Neural crest cell (in vitro differentiated cells): Measurements from ENCODE around the gene PCDH9. TPM values are rescaled to one million over a fixed set of nuclear protein-coding genes. Genes with fewer than 3 reads are reported as not detected.

Source experiments
- DNase-seq: peaks from one replicate; pipeline ENCODE4 v3.0.0; 2021; ENCODE audit warnings: low read depth, mixed read lengths, low spot score
- H3K27ac Mint-ChIP-seq: one replicate; pipeline ENCODE4 v1.8.0; 2021; ENCODE audit warnings: mild to moderate bottlenecking, mixed read lengths; ENCODE audit not compliant: unreplicated experiment
- H3K27me3 Mint-ChIP-seq: 2 replicates; pipeline ENCODE4 v1.8.0; 2021; ENCODE audit warnings: low read depth, mild to moderate bottlenecking, mixed read lengths
- H3K36me3 Mint-ChIP-seq: 2 replicates; pipeline ENCODE4 v1.8.0; 2021; ENCODE audit warnings: low read depth, mild to moderate bottlenecking, mixed read lengths
- H3K4me1 Mint-ChIP-seq: 2 replicates; pipeline ENCODE4 v1.8.0; 2021; ENCODE audit warnings: mixed read lengths
- H3K4me3 Mint-ChIP-seq: one replicate; pipeline ENCODE4 v1.8.0; 2021; ENCODE audit warnings: mild to moderate bottlenecking, mixed read lengths
- H3K9me3 Mint-ChIP-seq: 2 replicates; pipeline ENCODE4 v1.8.0; 2021; ENCODE audit warnings: mixed read lengths
- CTCF ChIP-seq: fragments of 200-600 bp; sonication (generic); conservative IDR thresholded peaks from 2 replicates; pipeline ENCODE4 v1.5.0; 2021; ENCODE audit warnings: antibody characterized with exemption, mild to moderate bottlenecking
- total RNA-seq: library from RNA; stranded (reverse); gene quantifications from 2 replicates; pipeline ENCODE4 v1.2.1, GENCODE V29; 2021

PCDH9 gene
- total RNA-seq, 1 donor from 2014 or later = 6.3 TPM

GRCh38 chr13:67130444-67130843, 99.7 kb downstream of the PCDH9 start:
- no peak for TF ChIP-seq CTCF
- DNase-seq = no peak
- Mint-ChIP-seq H3K36me3 (no peaks in the 10 kb centered on the region), H3K4me1 (peaks cover 38% of the 10 kb centered on the region), H3K27ac (no peak overlapping the region), H3K27me3 (peaks cover 74% of the 10 kb centered on the region), H3K4me3 (no peak overlapping the region), H3K9me3 (peaks cover 3% of the 10 kb centered on the region)

- Mint-ChIP-seq H3K4me1 (peaks cover 32% of the 10 kb centered on the region), H3K9me3 (peaks cover 3% of the 10 kb centered on the region), H3K27ac (no peak overlapping the region), H3K36me3 (no peaks in the 10 kb centered on the region), H3K27me3 (peaks cover 68% of the 10 kb centered on the region), H3K4me3 (no peak overlapping the region)
- no peak for DNase-seq
- TF ChIP-seq CTCF = no peak
Measured at GRCh38 chr13:67128136-67128535, 102.0 kb downstream of the PCDH9 start.

GRCh38 chr13:67125681-67126080, 104.5 kb downstream of the PCDH9 start:
- H3K9me3 Mint-ChIP-seq = no peaks in the 10 kb centered on the region
- H3K27me3 Mint-ChIP-seq = peaks cover 57% of the 10 kb centered on the region
- no peak overlapping the region for H3K4me3 Mint-ChIP-seq
- no peaks in the 10 kb centered on the region for H3K36me3 Mint-ChIP-seq
- H3K27ac Mint-ChIP-seq = no peak overlapping the region
- peaks cover 45% of the 10 kb centered on the region for H3K4me1 Mint-ChIP-seq
- DNase-seq = no peak
- TF ChIP-seq CTCF = no peak

- Mint-ChIP-seq H3K36me3 (no peaks in the 10 kb centered on the region), H3K4me1 (peaks cover 51% of the 10 kb centered on the region), H3K27me3 (peaks cover 41% of the 10 kb centered on the region), H3K9me3 (no peaks in the 10 kb centered on the region), H3K27ac (no peak overlapping the region), H3K4me3 (no peak overlapping the region)
- no peak for TF ChIP-seq CTCF
- DNase-seq = no peak
Measured at GRCh38 chr13:67123165-67123564, 107.0 kb downstream of the PCDH9 start.

- no peak for DNase-seq
- H3K36me3 Mint-ChIP-seq = no peaks in the 10 kb centered on the region
- H3K9me3 Mint-ChIP-seq = no peaks in the 10 kb centered on the region
- H3K4me3 Mint-ChIP-seq = no peak overlapping the region
- no peak overlapping the region for H3K27ac Mint-ChIP-seq
- peaks cover 52% of the 10 kb centered on the region for H3K4me1 Mint-ChIP-seq
- no peak for TF ChIP-seq CTCF
- H3K27me3 Mint-ChIP-seq = peaks cover 33% of the 10 kb centered on the region
Measured at GRCh38 chr13:67122251-67122650, 107.9 kb downstream of the PCDH9 start.
